ENCODE results near the gene LRSAM1.

DNA sequence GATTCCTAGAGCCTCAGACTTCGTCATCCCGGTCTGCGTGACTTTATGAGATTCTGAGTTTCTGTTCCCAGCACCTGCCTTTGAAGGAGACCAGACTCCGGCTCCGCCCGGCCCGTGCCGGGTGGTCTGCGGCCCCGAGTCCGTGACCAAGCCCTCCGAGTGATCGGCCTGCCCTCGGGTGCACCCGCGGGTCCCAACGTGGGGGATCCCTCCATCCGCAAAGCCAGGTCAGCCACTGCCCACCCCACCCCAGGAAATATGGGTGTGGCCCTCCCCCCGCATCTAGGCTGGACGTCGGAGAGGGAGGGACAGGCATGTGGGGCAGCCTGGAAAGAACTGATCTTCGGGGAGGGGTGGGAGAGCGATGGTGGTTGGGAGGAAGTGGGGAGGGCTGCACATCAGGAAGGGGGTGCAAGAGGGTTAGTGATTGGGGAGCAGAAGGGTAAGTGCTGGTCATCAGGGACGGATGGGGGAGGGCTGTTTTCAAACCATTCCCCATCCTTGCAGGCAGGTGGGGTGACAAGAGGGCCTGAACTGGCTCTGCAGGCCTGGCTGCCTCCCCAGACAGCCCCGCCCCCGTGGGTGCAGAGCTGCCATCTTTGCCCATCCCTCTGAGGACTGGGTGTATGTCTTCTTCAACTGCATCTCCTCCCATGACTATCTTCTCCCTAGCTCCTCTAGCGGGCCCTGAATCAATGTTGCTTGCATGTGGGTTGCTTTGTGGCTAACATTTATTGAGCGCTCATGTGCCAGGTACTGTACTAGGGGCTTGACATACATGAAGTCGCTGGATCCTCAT, 747 bp downstream of the LRSAM1 start:
- TF ChIP-seq, protein P1, sequence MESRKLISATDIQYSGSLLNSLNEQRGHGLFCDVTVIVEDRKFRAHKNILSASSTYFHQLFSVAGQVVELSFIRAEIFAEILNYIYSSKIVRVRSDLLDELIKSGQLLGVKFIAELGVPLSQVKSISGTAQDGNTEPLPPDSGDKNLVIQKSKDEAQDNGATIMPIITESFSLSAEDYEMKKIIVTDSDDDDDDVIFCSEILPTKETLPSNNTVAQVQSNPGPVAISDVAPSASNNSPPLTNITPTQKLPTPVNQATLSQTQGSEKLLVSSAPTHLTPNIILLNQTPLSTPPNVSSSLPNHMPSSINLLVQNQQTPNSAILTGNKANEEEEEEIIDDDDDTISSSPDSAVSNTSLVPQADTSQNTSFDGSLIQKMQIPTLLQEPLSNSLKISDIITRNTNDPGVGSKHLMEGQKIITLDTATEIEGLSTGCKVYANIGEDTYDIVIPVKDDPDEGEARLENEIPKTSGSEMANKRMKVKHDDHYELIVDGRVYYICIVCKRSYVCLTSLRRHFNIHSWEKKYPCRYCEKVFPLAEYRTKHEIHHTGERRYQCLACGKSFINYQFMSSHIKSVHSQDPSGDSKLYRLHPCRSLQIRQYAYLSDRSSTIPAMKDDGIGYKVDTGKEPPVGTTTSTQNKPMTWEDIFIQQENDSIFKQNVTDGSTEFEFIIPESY (IDR thresholded peaks at IDR 0.05) = no peak
- TF ChIP-seq, protein P2, sequence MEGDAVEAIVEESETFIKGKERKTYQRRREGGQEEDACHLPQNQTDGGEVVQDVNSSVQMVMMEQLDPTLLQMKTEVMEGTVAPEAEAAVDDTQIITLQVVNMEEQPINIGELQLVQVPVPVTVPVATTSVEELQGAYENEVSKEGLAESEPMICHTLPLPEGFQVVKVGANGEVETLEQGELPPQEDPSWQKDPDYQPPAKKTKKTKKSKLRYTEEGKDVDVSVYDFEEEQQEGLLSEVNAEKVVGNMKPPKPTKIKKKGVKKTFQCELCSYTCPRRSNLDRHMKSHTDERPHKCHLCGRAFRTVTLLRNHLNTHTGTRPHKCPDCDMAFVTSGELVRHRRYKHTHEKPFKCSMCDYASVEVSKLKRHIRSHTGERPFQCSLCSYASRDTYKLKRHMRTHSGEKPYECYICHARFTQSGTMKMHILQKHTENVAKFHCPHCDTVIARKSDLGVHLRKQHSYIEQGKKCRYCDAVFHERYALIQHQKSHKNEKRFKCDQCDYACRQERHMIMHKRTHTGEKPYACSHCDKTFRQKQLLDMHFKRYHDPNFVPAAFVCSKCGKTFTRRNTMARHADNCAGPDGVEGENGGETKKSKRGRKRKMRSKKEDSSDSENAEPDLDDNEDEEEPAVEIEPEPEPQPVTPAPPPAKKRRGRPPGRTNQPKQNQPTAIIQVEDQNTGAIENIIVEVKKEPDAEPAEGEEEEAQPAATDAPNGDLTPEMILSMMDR (IDR thresholded peaks at IDR 0.05; ENCODE audit: low read depth, low read length, missing input control) = no peak
- TF ChIP-seq, protein P3, sequence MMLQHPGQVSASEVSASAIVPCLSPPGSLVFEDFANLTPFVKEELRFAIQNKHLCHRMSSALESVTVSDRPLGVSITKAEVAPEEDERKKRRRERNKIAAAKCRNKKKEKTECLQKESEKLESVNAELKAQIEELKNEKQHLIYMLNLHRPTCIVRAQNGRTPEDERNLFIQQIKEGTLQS (IDR thresholded peaks at IDR 0.05) = no peak
- no peak for TF ChIP-seq RXRA (IDR thresholded peaks at IDR 0.05)
- TF ChIP-seq YY1 (IDR thresholded peaks at IDR 0.05) = no peak
- no peak for TF ChIP-seq TAF1 (conservative IDR thresholded peaks at IDR 0.05)
- TF ChIP-seq SP1 (IDR thresholded peaks at IDR 0.05) = no peak
- TF ChIP-seq RAD21 (IDR thresholded peaks at IDR 0.05) = no peak
- TF ChIP-seq, protein P4, sequence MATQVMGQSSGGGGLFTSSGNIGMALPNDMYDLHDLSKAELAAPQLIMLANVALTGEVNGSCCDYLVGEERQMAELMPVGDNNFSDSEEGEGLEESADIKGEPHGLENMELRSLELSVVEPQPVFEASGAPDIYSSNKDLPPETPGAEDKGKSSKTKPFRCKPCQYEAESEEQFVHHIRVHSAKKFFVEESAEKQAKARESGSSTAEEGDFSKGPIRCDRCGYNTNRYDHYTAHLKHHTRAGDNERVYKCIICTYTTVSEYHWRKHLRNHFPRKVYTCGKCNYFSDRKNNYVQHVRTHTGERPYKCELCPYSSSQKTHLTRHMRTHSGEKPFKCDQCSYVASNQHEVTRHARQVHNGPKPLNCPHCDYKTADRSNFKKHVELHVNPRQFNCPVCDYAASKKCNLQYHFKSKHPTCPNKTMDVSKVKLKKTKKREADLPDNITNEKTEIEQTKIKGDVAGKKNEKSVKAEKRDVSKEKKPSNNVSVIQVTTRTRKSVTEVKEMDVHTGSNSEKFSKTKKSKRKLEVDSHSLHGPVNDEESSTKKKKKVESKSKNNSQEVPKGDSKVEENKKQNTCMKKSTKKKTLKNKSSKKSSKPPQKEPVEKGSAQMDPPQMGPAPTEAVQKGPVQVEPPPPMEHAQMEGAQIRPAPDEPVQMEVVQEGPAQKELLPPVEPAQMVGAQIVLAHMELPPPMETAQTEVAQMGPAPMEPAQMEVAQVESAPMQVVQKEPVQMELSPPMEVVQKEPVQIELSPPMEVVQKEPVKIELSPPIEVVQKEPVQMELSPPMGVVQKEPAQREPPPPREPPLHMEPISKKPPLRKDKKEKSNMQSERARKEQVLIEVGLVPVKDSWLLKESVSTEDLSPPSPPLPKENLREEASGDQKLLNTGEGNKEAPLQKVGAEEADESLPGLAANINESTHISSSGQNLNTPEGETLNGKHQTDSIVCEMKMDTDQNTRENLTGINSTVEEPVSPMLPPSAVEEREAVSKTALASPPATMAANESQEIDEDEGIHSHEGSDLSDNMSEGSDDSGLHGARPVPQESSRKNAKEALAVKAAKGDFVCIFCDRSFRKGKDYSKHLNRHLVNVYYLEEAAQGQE (IDR thresholded peaks at IDR 0.05) = no peak

Measured in liver (tissue), 3 donors.